ENCODE results near the gene BEND3.
A peak's percentile ranks its signal among the peaks of the same experiment; 100 is the strongest.

The BEND3 gene

GRCh38 chr6:107115695-107116327, 496 bp upstream of the BEND3 start:
- H3K4me3 ChIP-seq (ENCODE audit: control insufficient read depth, low read depth, low read length) = peak overlapping the region; percentile 61
- TF ChIP-seq CTCF (IDR thresholded peaks at IDR 0.05; ENCODE audit: control insufficient read depth, insufficient read depth, low read depth, low read length, missing control alignments) = no peak
- no peak for DNase-seq (ENCODE audit: low read depth)

- peak; percentile 45 for TF ChIP-seq CTCF (IDR thresholded peaks at IDR 0.05; ENCODE audit: control insufficient read depth, insufficient read depth, low read depth, low read length, missing control alignments)
- peak; percentile 37 for DNase-seq (ENCODE audit: low read depth)
These were observed 946 bp downstream of the BEND3 start for GRCh38 chr6:107114213-107114925.

GRCh38 chr6:107110200-107110599, 5.1 kb downstream of the BEND3 start:
- H3K4me3 ChIP-seq (ENCODE audit: control insufficient read depth, low read depth, low read length) = no peak overlapping the region
- no peak for TF ChIP-seq CTCF (IDR thresholded peaks at IDR 0.05; ENCODE audit: control insufficient read depth, insufficient read depth, low read depth, low read length, missing control alignments)
- no peak for DNase-seq (ENCODE audit: low read depth)

More at GRCh38 chr6:107114213-107114925, 946 bp downstream of the BEND3 start:
- H3K4me3 ChIP-seq (ENCODE audit: control insufficient read depth, low read depth, low read length) = peak overlapping the region; percentile 49

GRCh38 chr6:107108201-107108890, 7.0 kb downstream of the BEND3 start:
- no peak overlapping the region for H3K4me3 ChIP-seq (ENCODE audit: control insufficient read depth, low read depth, low read length)
- DNase-seq (ENCODE audit: low read depth) = no peak
- TF ChIP-seq CTCF (IDR thresholded peaks at IDR 0.05; ENCODE audit: control insufficient read depth, insufficient read depth, low read depth, low read length, missing control alignments) = no peak

GRCh38 chr6:107107791-107108190, 7.5 kb downstream of the BEND3 start:
- no peak for DNase-seq (ENCODE audit: low read depth)
- no peak overlapping the region for H3K4me3 ChIP-seq (ENCODE audit: control insufficient read depth, low read depth, low read length)
- TF ChIP-seq CTCF (IDR thresholded peaks at IDR 0.05; ENCODE audit: control insufficient read depth, insufficient read depth, low read depth, low read length, missing control alignments) = no peak

- no peak overlapping the region for H3K4me3 ChIP-seq (ENCODE audit: control insufficient read depth, low read depth, low read length)
- TF ChIP-seq CTCF (IDR thresholded peaks at IDR 0.05; ENCODE audit: control insufficient read depth, insufficient read depth, low read depth, low read length, missing control alignments) = no peak
- DNase-seq (ENCODE audit: low read depth) = no peak
These were observed 9.2 kb downstream of the BEND3 start for GRCh38 chr6:107106165-107106564.
